ENCODE data around the gene CD300LB.
A peak's percentile ranks its signal among the peaks of the same experiment; 100 is the strongest.

The CD300LB gene

DNA sequence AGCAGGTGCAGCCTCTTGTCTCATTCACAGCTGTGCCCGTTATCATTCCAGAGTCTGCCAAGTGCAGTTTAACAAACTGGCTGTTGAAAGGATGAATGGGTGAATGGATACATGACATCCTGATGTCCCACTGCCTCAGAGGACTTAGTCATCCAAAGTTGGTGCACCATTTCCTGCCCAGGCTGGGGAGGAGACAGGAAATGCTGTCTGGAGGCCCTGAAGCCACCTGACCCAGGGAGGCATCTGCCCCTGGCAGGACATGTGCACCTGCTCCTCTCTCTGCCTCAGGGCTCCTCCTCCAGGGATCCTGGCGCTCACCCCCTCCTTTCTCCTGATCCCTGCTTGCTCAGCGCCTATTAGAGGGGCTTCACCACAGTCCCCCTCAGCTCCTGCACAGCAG is 16.5 kb upstream of the CD300LB start:
- peak in 1 of 4 experiments; percentile 34 for DNase-seq

DNA sequence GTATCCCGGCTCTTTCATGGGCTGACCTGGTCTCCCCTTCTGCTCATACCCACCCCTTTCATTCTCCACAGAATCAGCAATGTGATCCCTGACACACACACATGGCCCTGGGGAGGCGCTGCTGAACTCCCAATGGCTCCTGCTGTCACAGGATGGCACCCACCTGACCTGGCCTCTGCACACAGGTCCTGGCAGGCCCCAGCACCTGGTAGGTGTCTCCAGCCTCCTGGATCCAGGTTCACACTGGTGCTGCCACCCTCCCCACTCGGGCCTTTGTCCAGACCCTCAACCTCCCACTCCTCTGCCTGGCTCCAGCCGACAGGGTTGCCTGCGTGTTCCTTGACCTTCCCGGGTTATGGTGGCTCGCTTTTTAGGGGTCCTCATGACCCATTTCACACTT is 16.0 kb upstream of the CD300LB start:
- no peak for DNase-seq

DNA sequence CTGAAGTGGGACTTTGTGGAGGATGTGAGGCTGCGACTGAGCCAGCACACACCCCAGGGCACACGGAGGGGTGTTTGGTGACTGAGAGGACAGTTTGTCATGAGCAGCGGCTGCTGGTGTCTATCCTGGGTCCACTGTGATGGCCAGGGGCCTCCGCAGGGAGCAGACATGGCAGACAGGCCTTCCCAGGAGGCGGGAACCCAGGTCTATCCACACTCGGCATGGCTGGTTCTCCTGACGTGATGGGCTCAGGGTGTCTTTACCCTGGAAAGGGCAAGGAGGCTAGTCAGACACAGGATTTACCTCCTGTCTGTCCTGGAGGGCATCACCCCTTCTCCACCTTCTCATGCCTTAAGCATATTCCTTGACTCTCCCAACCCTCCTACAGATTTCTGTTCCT is 15.3 kb upstream of the CD300LB start:
- no peak for DNase-seq

DNA sequence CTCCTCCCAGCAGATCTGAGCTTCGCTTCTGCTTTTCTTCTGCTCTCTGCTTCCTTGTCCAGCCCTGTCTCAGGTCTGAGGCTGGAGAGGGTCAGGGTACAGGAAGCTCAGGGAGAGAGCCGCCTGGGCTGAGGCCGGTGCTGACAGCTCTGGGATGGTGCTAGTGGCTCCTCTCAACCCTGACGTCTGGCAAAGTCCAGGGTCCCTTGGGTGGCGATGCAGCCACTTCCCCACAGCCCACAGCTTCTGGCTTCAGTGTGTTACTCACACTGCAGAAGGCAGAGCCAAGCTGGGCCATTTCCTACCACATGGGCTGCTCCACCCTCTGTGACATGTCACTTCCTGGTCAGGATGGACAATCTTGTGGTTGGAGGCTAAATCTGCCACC is 14.6 kb upstream of the CD300LB start, which contains the start of gene CD300C:
Gene CD300C (minus strand): TSS at position 273 of the 388 bp plus-strand sequence. CDS start 333 bp downstream, outside the sequence.
- peak; percentile 91 to 97 (median 92) for DNase-seq

DNA sequence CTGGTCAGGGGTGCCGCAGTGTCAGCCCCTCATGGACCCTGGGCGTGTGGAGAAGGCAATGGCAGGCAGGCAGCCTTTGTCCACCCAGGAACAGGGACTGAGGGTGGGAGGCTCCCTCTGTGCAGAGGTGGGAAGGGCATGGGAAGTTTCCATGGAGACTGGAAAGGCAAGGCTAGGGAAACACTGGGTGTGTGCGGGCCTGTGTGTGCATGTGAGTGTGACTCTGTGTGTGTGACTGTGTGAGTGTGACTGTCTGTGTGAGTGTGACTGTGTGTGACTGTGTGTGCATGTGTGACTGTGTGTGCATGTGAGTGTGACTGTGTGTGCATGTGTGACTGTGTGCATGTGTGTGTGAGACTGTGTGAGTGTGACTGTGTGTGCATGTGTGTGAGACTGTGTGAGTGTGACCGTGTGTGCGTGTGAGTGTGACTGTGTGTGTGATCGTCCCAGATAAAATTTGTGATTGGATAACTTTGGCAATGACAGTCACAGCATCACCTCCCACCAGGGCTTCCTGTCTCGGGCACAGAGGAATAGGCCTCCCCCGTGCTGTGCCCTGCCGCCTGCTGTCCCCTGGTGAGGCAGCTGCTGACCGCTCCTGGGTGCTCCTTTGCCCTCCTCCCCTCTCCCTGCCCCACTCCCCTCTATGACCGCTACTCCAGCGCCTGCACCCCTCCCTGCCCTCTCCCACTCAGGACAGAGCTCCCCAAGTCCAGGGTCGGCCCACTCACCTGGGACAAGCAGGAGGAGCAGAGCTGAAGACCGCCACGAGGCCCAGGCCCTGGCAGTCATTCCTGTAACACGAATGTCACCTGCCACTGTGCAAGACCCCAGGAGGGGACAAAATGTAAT is 13.9 kb upstream of the CD300LB start:
- DNase-seq = peak; percentile 50 to 74 (median 68)

DNA sequence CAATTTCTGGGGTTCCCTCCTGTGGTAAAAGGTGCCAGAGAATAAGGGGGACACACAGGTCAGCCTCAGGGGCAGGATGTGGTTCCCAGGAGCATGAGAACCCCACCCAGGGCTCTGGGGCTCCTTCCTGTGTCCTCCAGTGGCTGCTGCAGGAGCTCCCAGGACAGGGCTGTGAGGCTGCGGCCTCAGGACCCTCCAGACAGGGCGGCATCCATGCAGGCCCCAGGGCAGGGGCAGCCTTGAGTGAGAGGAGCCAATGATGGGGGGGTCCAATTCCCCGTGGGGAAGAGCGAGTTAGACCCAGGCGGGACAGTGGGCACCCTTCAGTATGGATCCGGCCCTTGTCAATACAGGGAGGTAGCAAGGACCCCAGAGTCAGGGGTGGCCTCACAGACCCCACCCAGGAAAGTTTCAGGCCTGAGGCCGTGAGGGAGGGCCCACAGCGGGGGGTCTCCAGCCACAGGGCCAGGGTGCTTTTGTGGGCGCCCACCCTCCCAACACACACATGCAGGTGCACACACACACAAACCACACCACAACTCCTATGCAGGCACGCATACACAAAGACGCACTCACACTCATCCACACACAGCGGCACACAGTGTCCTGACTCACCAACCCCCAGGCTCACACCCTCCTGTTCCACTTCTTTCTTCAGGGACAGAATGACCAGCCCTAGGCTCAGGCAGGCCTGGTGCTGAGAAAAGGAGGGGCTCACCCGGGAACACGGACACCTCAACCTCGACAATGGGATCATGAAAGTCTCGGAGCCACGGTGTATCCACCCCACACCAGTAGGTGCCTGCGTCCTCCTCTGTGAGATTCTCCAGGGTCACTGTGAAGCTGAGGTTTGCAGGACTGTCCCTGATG is 12.9 kb upstream of the CD300LB start:
- no peak for DNase-seq

DNA sequence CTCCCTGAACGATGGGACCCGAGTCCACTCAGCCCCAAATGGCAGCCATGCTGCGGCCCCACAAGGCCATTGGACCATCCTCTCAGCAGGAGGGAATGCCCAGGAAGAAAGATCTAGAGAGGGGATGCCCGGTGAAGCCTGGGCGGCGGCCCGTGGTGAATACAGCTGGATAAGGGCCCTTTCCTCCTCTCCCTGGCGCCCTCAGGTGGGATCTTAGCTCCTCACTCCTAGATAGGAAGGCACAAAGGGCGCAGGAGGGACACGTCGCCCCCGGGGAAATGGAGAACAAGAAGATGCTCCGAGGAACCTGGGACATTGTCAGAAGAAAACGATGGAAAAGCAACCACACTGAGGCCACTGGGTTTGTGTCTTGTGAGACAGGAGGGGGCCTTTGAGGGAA is 12.1 kb upstream of the CD300LB start:
- no peak for DNase-seq

DNA sequence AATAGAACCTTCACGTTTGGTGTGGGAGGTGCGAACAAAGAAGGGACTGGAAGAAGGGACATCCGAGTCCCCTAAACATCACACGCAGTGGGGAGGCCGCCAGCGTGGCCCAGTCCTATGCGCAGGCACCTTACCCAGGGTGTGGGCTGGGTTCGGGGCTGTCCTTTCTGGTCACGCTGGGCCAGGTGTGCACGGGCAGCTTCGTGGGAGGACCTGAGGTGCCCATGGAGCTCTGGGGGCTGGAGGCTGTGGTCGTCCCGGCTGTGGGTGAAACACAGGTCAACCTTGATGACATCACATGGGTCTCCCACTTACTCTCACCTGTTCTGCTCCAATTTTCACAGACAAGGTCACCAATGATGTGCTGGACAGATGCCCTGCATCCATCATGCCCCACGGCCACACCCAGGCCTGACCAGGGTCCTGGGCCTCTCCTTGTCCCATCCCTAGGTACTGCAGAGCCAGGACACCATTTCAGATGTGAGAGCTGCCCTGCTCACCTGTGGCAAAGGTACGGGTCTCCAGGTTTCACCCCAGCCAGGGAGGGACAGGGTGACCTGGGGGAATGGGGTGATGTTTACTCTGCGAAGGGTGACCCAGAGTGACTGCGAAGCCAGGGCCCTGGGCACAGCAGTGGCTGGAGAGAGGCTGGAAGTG is 11.6 kb upstream of the CD300LB start:
- no peak for DNase-seq

DNA sequence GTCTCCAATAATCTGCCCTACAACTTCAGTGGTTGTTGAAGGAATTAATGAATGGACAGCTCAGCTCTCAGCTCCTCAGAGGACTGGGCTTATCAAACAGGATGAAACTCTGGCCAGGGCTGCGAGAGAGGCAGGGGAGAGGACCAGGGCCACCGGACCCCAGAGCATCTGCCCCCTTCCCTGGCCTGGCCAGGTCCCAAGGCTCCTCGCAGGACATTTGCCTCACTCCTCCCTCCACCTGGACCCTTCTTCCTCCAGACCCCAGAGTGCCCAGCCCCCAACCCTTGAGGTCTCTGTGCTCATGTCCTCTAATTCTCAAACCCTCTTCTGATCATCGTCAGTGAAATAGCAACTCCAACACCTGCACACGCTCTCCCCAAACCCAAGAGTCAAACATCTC is 10.9 kb upstream of the CD300LB start:
- DNase-seq = no peak

DNA sequence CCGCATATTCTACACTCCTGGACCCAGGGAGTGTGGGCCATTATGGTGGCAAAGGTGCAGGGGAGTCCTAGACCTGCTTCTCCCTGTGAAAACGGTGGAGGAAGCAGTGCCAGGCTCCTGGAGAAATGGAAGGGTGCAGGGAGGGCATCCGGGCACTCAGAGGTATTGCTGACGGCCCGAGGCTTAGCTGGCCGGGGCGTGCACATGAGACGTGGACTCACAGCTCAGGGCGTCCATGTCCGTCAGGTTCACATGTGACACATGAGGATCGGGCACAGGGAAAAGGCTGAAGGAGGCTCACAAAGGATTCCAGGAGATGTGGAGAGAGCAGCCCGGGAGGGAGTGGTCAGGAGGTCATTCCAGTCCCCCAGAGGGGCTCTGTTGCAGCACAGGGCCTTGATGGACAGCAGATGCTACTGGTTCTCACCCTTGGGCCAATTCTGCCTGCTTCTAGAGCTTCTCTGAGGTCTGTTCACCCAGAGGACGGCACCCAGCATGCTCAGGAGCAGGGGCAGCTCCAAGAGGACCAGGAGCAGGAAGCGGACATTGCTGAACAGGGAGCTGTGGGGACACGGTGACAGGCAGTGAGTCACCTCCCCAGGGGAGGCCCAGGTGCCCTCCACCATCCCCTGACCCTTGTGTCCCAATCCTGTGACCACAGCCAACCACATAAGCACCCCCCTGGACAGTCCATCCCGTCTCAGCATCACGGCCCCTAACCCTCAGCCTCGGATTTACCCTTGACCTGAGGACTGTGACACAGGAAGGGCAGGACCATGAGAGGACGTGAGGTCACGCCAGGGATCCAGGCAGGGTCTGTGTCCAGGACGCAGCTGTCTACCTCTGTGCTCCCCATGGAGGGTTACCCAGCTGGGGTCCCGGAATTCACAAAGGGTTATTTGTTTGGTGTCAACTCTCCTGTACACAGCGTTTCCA is 10.2 kb upstream of the CD300LB start:
- DNase-seq = no peak

DNA sequence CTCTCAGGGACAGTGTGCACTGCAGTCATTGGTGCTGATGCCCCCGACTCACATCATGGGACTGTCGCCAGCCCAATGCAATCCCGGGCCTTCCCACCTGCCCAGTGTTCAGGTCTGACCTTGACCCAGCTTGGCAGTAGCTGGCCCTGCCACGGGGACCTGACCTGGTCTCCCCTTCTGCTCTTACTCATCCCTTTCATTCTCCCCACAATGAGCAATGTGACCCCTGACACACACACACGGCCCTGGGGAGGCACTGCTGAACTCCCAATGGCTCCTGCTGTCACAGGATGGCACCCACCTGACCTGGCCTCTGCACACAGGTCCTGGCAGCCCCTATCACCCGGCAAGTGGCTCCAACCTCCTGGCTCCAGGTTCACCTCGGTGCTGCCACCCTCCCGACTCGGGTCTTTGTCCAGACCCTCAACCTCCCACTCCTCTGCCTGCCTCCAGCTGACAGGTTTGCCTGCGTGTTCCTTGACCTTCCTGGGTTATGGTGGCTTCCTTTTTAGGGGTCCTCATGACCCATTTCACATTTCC is 8.1 kb upstream of the CD300LB start:
- peak in 1 of 4 experiments; percentile 16 for DNase-seq

DNA sequence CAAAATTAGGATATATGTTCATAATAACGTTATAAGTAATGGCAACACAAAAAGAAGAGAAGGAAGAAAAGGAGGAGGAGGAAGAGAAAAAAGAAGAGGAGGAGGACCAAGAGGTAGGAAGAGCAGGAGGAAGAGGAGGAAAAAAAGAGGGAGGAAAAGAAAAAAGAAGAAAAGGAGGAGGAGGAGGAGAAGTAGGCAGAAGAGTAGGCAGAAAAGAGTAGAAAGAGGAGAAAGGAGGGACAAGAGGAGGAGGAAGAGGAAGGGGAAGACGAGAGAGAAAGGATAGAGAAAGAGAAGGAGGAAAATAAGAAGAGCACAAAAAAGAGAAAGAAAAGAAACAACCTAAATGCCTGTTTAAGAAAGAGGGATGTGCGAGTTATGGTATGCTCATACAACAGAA is 5.6 kb upstream of the CD300LB start:
- no peak for DNase-seq

DNA sequence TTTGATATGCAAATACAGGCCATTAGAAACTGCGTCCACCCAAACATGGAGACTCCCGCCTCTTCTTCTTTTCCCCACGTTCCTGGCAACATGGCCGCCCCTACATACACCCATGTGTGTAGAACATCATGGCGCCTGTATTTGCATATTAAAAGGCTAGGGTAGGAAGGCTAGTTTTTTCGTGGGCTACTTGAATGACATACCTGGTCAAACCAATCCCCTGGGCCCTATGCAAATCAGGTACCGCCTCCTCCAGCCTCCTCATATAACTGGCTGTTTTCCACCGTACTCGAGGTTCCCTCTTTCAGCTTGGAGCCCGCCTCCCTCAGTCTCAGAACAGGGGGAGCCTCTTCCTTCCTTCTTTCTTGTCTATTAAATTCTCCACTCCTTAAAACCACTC is 840 bp upstream of the CD300LB start:
- DNase-seq = peak; percentile 94 to 98 (median 96)

DNA sequence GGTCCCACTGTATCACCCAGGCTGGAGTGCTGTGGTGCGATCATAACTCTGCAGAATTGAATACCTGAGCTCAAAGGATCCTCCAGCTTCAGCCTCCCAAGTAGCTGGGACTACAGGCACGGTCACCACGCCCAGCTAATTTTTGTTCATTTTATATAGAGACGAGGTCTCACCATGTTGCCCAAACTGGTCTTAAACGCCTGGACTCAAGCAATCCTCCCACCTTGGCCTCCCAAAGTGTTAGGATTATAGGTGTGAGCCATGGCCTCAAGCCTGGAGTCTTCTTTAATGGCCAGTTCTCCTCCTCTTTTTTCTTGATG is 484 bp downstream of the CD300LB start:
- DNase-seq = peak in 1 of 4 experiments; percentile 8

DNA sequence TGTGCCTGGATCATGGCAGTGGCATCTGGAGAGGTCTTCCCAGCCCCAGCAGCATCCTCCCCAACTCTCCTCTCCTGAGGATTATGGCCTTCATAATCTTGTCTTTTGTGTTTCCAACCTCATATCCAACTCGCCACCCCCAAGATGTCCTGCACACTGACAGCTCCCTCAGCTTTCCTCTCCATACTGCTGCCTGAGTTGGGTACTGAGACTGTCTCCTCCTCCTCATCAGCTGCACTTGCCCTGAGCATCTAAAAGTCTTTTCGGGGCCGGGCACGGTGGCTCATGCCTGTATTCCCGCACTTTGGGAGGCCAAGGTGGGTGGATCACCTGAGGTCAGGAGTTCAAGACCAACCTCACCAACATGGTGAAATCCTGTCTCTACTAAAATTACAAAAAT is 2.0 kb downstream of the CD300LB start:
- DNase-seq = peak in 1 of 4 experiments; percentile 3

DNA sequence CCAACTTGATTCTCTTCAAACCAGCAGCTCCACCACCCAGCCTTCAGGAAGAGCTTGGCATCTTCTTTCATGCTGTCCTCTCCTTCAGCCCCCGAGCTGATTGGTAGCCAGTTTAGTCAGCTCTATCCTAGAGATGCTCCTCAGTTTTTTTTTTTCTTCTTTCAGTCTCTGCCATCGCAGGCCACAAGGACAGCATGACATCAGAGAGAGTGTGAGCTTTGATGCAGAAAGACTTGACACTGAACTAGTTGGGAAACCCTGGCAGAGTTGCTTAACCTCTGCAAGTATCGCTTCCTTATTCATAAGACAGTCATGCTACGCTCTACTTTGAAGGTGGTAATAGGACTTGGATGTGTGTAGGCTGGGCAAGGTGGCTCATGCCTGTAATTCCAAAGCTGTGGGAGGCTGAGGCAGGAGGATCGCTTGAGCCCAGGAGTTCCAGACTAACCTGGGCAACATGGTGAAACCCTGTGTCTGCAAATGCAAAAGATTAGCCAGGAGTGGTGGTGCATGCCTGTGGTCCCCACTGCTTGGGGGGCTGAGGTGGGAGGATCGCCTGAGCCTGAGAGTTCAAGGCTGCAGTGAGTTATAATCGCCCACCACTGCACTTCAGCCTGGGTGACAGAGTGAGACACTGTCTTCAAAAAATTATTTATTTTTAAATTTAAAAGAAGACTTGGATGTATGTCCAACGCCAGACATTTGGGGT is 2.6 kb downstream of the CD300LB start:
- peak; percentile 92 to 99 (median 96) for DNase-seq

DNA sequence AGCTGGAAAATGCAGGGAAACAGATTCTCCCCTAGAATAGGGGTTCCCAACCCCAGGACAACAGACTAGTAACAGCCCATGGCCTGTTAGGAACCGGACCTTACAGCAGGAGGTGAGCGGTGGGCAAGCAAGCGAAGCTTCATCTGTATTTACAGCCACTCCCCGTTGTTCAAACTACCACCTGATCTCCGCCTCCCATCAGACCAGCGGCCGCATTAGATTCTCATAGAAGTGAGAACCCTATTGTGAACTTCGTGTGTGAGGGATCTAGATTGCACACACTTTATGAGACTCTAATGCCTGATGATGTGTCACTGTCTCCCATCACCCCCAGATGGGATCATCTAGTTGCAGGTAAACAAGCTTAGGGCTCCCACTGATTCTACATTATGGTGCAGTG is 3.5 kb downstream of the CD300LB start:
- DNase-seq = no peak

DNA sequence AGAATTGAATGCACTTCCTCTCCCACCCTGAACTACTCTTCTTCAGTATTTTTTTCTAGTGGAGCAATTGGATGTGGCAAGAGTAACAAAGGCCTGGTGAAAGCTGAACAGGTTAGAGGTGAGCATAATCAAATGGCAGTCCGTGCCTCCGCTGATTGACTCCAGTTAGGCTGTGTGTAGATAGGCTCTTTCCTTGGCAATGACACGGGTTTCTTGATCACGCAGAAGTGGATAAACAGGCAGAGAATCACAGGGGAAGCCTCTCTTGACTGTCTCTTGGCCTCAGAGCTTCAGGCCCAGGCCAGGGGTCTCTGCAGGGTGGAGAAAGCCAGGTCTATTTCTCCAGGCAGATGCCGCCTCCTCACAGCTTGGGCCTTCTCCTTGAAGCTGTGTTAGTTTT is 4.2 kb downstream of the CD300LB start:
- peak in 1 of 4 experiments; percentile 35 for DNase-seq

DNA sequence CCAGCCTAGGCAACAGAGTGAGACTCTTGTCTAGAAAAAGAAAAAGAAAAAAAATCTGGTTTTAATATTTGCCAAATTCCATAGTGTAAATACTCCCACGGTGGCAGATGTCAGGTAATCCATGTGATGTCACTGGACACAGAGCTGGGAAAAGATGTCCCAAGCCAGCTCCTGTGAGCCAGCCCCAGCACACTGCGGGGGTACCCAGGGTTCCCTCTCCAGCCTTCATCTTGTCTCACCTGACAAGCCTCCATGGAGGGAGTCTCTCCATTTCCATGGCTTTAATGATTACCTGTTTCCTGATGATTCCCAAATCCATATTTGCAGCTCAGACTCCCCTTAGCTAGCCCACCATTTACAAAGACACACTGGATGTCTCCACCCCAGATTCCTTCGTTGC is 4.6 kb downstream of the CD300LB start:
- no peak for DNase-seq

DNA sequence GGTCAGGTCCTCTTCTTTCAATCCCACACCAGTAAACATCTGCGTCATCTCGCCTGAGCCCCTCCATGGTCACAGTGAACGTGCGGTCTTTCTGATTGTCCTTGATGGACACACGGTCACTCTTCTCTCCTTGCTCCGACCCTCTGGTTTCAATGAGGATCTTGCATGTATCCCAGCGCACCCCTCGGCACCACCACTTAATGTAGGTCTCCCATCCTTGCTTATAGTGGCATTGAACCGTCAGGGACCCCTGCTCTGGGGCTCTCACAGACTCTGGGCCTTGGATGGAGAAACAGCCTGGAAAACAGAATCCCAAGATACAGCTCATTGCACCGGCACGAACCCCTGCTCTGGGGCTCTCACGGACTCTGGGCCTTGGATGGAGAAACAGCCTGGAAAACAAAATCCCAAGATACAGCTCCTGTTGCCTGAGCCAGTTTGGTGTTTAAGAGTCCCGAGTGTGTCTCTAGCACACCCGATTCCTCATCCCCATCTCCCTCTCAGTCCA is 5.4 kb downstream of the CD300LB start:
- DNase-seq = no peak

DNA sequence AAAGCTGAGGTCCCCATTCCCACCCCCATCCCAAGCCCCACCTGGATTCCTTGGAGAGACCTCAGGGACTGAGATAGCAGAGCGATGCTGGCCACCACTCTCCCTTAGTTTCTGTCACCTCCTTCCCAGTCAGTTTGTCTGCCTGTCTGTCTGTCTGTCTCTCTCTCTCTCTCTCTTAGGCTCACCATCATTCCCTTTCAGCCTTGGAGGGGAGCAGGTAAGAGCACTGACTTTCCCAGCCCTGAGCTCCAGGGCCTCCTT is 5.9 kb downstream of the CD300LB start:
- no peak for DNase-seq

All from suppressor macrophage (primary cell).